Suprapubic skin (tissue), 3 donors: ENCODE results near the gene TTLL6.

Experiments used
- POLR2A ChIP-seq, 2 donors: fragments of 450-650 bp; IDR thresholded peaks; one replicate each; pipeline ENCODE4 v1.6.1; 2017; ENCODE audit warnings: antibody characterized with exemption in 2 of 2, mild to moderate bottlenecking in 2 of 2, moderate library complexity in 2 of 2
- TF ChIP-seq, protein P1 (sequence below), 2 donors: fragments of 200-600 bp in 1 of 2; fragments of 450-650 bp in 1 of 2; sonication (generic) in 1 of 2; IDR thresholded peaks; one replicate each; pipeline ENCODE4 v1.5.1; 2016 to 2019; ENCODE audit warnings: antibody characterized with exemption in 2 of 2, mild to moderate bottlenecking in 1 of 2, moderate library complexity in 1 of 2

GRCh38 chr17:48800626-48801217, 16.3 kb downstream of the TTLL6 start:
- TF ChIP-seq, protein P1, sequence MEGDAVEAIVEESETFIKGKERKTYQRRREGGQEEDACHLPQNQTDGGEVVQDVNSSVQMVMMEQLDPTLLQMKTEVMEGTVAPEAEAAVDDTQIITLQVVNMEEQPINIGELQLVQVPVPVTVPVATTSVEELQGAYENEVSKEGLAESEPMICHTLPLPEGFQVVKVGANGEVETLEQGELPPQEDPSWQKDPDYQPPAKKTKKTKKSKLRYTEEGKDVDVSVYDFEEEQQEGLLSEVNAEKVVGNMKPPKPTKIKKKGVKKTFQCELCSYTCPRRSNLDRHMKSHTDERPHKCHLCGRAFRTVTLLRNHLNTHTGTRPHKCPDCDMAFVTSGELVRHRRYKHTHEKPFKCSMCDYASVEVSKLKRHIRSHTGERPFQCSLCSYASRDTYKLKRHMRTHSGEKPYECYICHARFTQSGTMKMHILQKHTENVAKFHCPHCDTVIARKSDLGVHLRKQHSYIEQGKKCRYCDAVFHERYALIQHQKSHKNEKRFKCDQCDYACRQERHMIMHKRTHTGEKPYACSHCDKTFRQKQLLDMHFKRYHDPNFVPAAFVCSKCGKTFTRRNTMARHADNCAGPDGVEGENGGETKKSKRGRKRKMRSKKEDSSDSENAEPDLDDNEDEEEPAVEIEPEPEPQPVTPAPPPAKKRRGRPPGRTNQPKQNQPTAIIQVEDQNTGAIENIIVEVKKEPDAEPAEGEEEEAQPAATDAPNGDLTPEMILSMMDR (IDR thresholded peaks at IDR 0.05) = no peak
- TF ChIP-seq POLR2A (IDR thresholded peaks at IDR 0.05) = no peak
